Measurements from ENCODE around the gene RAB40C.

The RAB40C gene

GRCh38 chr16:644556-644955, 54.7 kb downstream of the RAB40C start (continued):
- TF ChIP-seq CREB5 (CRISPR knock-in tag; IDR thresholded peaks at IDR 0.05; ENCODE audit: low read depth) (no peak), TCF4 (CRISPR knock-in tag; IDR thresholded peaks at IDR 0.05; ENCODE audit: borderline replicate concordance) (no peak), PATZ1 (CRISPR knock-in tag; IDR thresholded peaks at IDR 0.05; ENCODE audit: borderline replicate concordance) (no peak)

GRCh38 chr16:645852-646678, 56.2 kb downstream of the RAB40C start:
- TF ChIP-seq BACH2 (CRISPR knock-in tag; IDR thresholded peaks at IDR 0.05; ENCODE audit: borderline replicate concordance) (no peak), ZNF8 (CRISPR knock-in tag; IDR thresholded peaks at IDR 0.05) (no peak), OSR1 (CRISPR knock-in tag; IDR thresholded peaks at IDR 0.05) (no peak), GLIS3 (CRISPR knock-in tag; IDR thresholded peaks at IDR 0.05) (no peak), ZFP30 (CRISPR knock-in tag; IDR thresholded peaks at IDR 0.05) (no peak)
- ATAC-seq = no peak

- no peak for ATAC-seq
- TF ChIP-seq ZC3H10 (CRISPR knock-in tag; IDR thresholded peaks at IDR 0.05) = no peak
- no peak for TF ChIP-seq TOX (CRISPR knock-in tag; IDR thresholded peaks at IDR 0.05; ENCODE audit: borderline replicate concordance)
- no peak for TF ChIP-seq ZFP3 (CRISPR knock-in tag; IDR thresholded peaks at IDR 0.05)
- no peak for TF ChIP-seq ZNF70 (CRISPR knock-in tag; IDR thresholded peaks at IDR 0.05)
- no peak for TF ChIP-seq ARNTL (CRISPR knock-in tag; IDR thresholded peaks at IDR 0.05; ENCODE audit: borderline replicate concordance, low read depth)
- TF ChIP-seq ZNF565 (CRISPR knock-in tag; conservative IDR thresholded peaks at IDR 0.05; ENCODE audit: low read depth) = no peak
- TF ChIP-seq CSDC2 (CRISPR knock-in tag; IDR thresholded peaks at IDR 0.05) = no peak
- TF ChIP-seq ESRRG (CRISPR knock-in tag; IDR thresholded peaks at IDR 0.05) = no peak
- no peak for TF ChIP-seq CSRNP3 (CRISPR knock-in tag; IDR thresholded peaks at IDR 0.05)
- TF ChIP-seq RARB (CRISPR knock-in tag; IDR thresholded peaks at IDR 0.05) = no peak
- TF ChIP-seq TSHZ2 (CRISPR knock-in tag; IDR thresholded peaks at IDR 0.05) = no peak
- TF ChIP-seq CREB5 (CRISPR knock-in tag; IDR thresholded peaks at IDR 0.05; ENCODE audit: low read depth) = no peak
- no peak for TF ChIP-seq TCF4 (CRISPR knock-in tag; IDR thresholded peaks at IDR 0.05; ENCODE audit: borderline replicate concordance)
These were observed 56.9 kb downstream of the RAB40C start for GRCh38 chr16:646679-647172.
